ENCODE data around the gene C2orf81. TPM values are rescaled to one million over a fixed set of nuclear protein-coding genes. Genes with fewer than 3 reads are reported as not detected.

Gene C2orf81
- total RNA-seq, 1 donor from 2014 or later = 2.1 TPM

DNA sequence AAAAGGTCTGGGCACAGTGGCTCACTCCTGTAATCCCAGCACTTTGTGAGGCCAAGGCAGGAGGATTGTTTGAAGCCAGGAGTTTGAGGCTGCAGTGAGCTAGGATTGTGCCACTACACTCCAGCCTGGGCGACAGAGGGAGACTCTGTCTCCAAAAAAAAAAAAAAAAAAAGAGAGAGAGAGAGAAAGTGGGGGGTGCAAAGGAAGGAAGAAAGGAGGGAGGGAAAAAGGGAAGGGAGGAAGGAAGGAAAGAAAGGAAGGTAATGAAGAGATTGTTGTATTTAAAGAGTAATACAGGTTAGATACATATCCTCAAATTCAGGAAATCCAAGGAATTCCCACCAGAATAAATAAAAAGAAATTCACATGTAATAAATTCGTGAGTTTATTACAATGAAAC lies 19.5 kb downstream of the C2orf81 start:
- Histone ChIP-seq H3K27me3 (ENCODE audit: insufficient read depth, low read length) (no peaks in the 10 kb centered on the region), H2AFZ (ENCODE audit: low read depth, low read length) (no peak overlapping the region), H3K9me3 (ENCODE audit: insufficient read depth, low read depth, low read length) (no peaks in the 10 kb centered on the region), H3K9ac (ENCODE audit: low read length) (no peak overlapping the region), H3K36me3 (ENCODE audit: insufficient read depth, low read length) (no peaks in the 10 kb centered on the region), H3K27ac (ENCODE audit: low read depth, low read length) (no peak overlapping the region), H3K4me3 (ENCODE audit: insufficient read depth, low read depth, low read length) (no peak overlapping the region), H3K79me2 (ENCODE audit: insufficient read depth, low read length) (no peaks in the 10 kb centered on the region), H3K4me2 (ENCODE audit: low read length) (no peak overlapping the region), H4K20me1 (ENCODE audit: insufficient read depth, low read length) (no peaks in the 10 kb centered on the region), H3K4me1 (ENCODE audit: insufficient read depth, low read length) (peaks cover 8% of the 10 kb centered on the region)
- H3K4me1 Mint-ChIP-seq (ENCODE audit: low read depth, unreplicated experiment) = peaks cover 7% of the 10 kb centered on the region
- FAIRE-seq (no peak), DNase-seq (ENCODE audit: low read depth) (no peak)
- no peaks in the 10 kb centered on the region for H3K36me3 Mint-ChIP-seq (ENCODE audit: low read depth, unreplicated experiment)
- TF ChIP-seq EZH2 (IDR thresholded peaks at IDR 0.05; ENCODE audit: insufficient read depth, low read length) (no peak), CTCF (IDR thresholded peaks at IDR 0.05; ENCODE audit: insufficient read depth, low read depth, low read length) (no peak)
- H3K9me3 Mint-ChIP-seq (ENCODE audit: unreplicated experiment) = no peaks in the 10 kb centered on the region
- H3K27me3 Mint-ChIP-seq (ENCODE audit: low read depth, unreplicated experiment) = no peaks in the 10 kb centered on the region
- H3K27ac Mint-ChIP-seq (ENCODE audit: unreplicated experiment) = no peak overlapping the region
- no peak overlapping the region for H3K4me3 Mint-ChIP-seq (ENCODE audit: unreplicated experiment)

- H3K27ac Mint-ChIP-seq (ENCODE audit: unreplicated experiment) = no peak overlapping the region
- Histone ChIP-seq H3K4me3 (ENCODE audit: insufficient read depth, low read depth, low read length) (no peak overlapping the region), H3K9me3 (ENCODE audit: insufficient read depth, low read depth, low read length) (no peaks in the 10 kb centered on the region), H3K27me3 (ENCODE audit: insufficient read depth, low read length) (no peaks in the 10 kb centered on the region), H4K20me1 (ENCODE audit: insufficient read depth, low read length) (no peaks in the 10 kb centered on the region), H3K27ac (ENCODE audit: low read depth, low read length) (no peak overlapping the region), H3K36me3 (ENCODE audit: insufficient read depth, low read length) (no peaks in the 10 kb centered on the region), H3K4me1 (ENCODE audit: insufficient read depth, low read length) (no peaks in the 10 kb centered on the region), H2AFZ (ENCODE audit: low read depth, low read length) (no peak overlapping the region), H3K9ac (ENCODE audit: low read length) (no peak overlapping the region), H3K4me2 (ENCODE audit: low read length) (no peak overlapping the region), H3K79me2 (ENCODE audit: insufficient read depth, low read length) (no peaks in the 10 kb centered on the region)
- H3K4me1 Mint-ChIP-seq (ENCODE audit: low read depth, unreplicated experiment) = no peaks in the 10 kb centered on the region
- DNase-seq (ENCODE audit: low read depth) (no peak), FAIRE-seq (peak; percentile 63)
- H3K27me3 Mint-ChIP-seq (ENCODE audit: low read depth, unreplicated experiment) = no peaks in the 10 kb centered on the region
- H3K36me3 Mint-ChIP-seq (ENCODE audit: low read depth, unreplicated experiment) = no peaks in the 10 kb centered on the region
- peak; percentile 59 for TF ChIP-seq CTCF (IDR thresholded peaks at IDR 0.05; ENCODE audit: insufficient read depth, low read depth, low read length)
- TF ChIP-seq EZH2 (IDR thresholded peaks at IDR 0.05; ENCODE audit: insufficient read depth, low read length) = no peak
- no peak overlapping the region for H3K4me3 Mint-ChIP-seq (ENCODE audit: unreplicated experiment)
- no peaks in the 10 kb centered on the region for H3K9me3 Mint-ChIP-seq (ENCODE audit: unreplicated experiment)
Observed at GRCh38 chr2:74399785-74400184, 21.6 kb downstream of the C2orf81 start.

DNA sequence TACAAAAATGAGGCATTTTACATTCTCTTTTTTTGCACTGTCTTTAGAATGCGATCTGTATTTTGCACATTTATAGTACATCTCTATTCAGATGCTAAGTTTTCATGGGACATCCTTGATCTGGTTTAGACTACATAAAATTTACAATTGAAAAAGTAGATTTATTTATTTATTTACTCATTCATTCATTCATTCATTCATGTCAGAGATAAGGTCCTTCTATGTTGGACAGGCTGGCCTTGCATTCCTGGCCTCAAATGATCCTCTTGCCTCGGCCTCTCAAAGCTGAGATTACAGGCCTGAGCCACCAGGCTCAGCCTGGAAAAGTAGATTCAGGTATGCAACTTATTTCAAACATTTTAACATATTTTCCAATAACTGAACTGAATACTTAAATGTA lies 25.3 kb downstream of the C2orf81 start:
- Histone ChIP-seq H3K9me3 (ENCODE audit: insufficient read depth, low read depth, low read length) (no peaks in the 10 kb centered on the region), H3K79me2 (ENCODE audit: insufficient read depth, low read length) (peaks cover 7% of the 10 kb centered on the region), H3K27me3 (ENCODE audit: insufficient read depth, low read length) (no peaks in the 10 kb centered on the region), H3K4me1 (ENCODE audit: insufficient read depth, low read length) (no peaks in the 10 kb centered on the region), H3K36me3 (ENCODE audit: insufficient read depth, low read length) (no peaks in the 10 kb centered on the region), H3K4me2 (ENCODE audit: low read length) (no peak overlapping the region), H2AFZ (ENCODE audit: low read depth, low read length) (no peak overlapping the region), H3K27ac (ENCODE audit: low read depth, low read length) (no peak overlapping the region), H4K20me1 (ENCODE audit: insufficient read depth, low read length) (no peaks in the 10 kb centered on the region), H3K4me3 (ENCODE audit: insufficient read depth, low read depth, low read length) (no peak overlapping the region), H3K9ac (ENCODE audit: low read length) (no peak overlapping the region)
- Mint-ChIP-seq H3K4me3 (ENCODE audit: unreplicated experiment) (no peak overlapping the region), H3K4me1 (ENCODE audit: low read depth, unreplicated experiment) (no peaks in the 10 kb centered on the region), H3K27me3 (ENCODE audit: low read depth, unreplicated experiment) (no peaks in the 10 kb centered on the region), H3K27ac (ENCODE audit: unreplicated experiment) (no peak overlapping the region), H3K36me3 (ENCODE audit: low read depth, unreplicated experiment) (no peaks in the 10 kb centered on the region), H3K9me3 (ENCODE audit: unreplicated experiment) (no peaks in the 10 kb centered on the region)
- no peak for FAIRE-seq
- DNase-seq (ENCODE audit: low read depth) = no peak
- no peak for TF ChIP-seq EZH2 (IDR thresholded peaks at IDR 0.05; ENCODE audit: insufficient read depth, low read length)
- TF ChIP-seq CTCF (IDR thresholded peaks at IDR 0.05; ENCODE audit: insufficient read depth, low read depth, low read length) = no peak
